ENCODE data around the gene SERPINB2. TPM values are rescaled to one million over a fixed set of nuclear protein-coding genes. Genes with fewer than 3 reads are reported as not detected.

SERPINB2 gene
- total and polyA plus RNA-seq, 2 of the 13 experiments (the other 11 are each of a cell fraction or from before 2014, with no cell fraction given): 0.07 to 0.11 TPM

DNA sequence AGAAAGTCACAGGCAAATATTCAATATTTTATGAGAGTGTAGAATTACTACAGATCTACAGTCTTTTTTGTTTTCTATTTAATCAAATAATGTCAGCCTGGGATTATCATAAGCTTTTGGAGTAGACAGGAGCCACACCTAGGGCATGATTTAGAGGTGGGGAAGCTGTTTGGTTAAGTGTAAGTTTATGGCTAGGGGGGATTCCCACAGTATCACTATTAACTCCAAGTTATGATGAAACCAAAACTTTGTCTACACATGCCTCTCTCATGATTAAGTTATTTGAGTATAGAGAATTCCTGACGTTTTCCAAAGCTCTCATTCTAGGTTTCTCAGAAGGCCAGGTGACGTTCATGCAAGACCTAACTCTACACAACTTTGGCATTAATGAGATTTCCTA lies 22.4 kb downstream of the SERPINB2 start (continued):
- TF ChIP-seq, protein P1, sequence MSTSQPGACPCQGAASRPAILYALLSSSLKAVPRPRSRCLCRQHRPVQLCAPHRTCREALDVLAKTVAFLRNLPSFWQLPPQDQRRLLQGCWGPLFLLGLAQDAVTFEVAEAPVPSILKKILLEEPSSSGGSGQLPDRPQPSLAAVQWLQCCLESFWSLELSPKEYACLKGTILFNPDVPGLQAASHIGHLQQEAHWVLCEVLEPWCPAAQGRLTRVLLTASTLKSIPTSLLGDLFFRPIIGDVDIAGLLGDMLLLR (CRISPR knock-in tag; IDR thresholded peaks at IDR 0.05): no peak
- no peak for TF ChIP-seq ZNF558 (CRISPR knock-in tag; IDR thresholded peaks at IDR 0.05; ENCODE audit: borderline replicate concordance)
- TF ChIP-seq ZNF460 (CRISPR knock-in tag; IDR thresholded peaks at IDR 0.05; ENCODE audit: borderline replicate concordance): no peak
- no peak for TF ChIP-seq ARNTL (CRISPR knock-in tag; IDR thresholded peaks at IDR 0.05)

DNA sequence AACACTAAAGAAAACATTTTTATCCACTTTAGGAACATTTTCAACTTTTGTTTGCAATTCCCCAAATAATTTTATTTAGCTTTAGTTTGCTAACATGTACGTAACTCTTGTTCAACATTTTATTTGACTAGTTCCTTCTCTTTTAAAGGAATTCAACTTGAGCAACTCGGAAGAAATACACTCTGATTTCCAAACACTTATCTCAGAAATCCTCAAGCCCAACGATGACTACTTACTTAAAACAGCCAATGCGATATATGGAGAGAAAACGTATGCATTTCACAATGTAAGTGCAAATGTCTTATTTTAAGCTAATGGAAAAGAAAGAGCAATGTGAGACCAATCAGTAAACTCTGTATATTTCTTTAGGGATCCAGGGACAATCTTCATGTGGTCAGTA lies 30.3 kb downstream of the SERPINB2 start:
- TF ChIP-seq ZNF782 (CRISPR knock-in tag; IDR thresholded peaks at IDR 0.05; ENCODE audit: borderline replicate concordance) (no peak), RCOR2 (CRISPR knock-in tag; IDR thresholded peaks at IDR 0.05) (no peak), MED8 (CRISPR knock-in tag; IDR thresholded peaks at IDR 0.05; ENCODE audit: insufficient replicate concordance) (no peak), BRD4 (CRISPR knock-in tag; IDR thresholded peaks at IDR 0.05) (no peak), ZNF567 (CRISPR knock-in tag; IDR thresholded peaks at IDR 0.05; ENCODE audit: borderline replicate concordance) (no peak), ZNF720 (CRISPR knock-in tag; IDR thresholded peaks at IDR 0.05) (no peak), CHD2 (IDR thresholded peaks at IDR 0.05; ENCODE audit: low read depth, low read length) (no peak), KDM4B (CRISPR knock-in tag; IDR thresholded peaks at IDR 0.05) (no peak), BRCA1 (CRISPR knock-in tag; IDR thresholded peaks at IDR 0.05) (no peak), IRF2 (CRISPR knock-in tag; IDR thresholded peaks at IDR 0.05) (no peak)
- no TSS peak for BruUV-seq (replicated peaks)
- in situ Hi-C loops (cut with HindIII; ENCODE audit: extremely low pct_ligation_motif_present, low pct_unique_long_range_greater_than_20kb): no loop called here
- H3K27me3 ChIP-seq (ENCODE audit: control insufficient read depth in 1 of 2, insufficient read depth in 2 of 2, low read length in 2 of 2): no peaks in the 10 kb centered on the region; a peak in 1 of 5 replicates
- WGBS (ENCODE audit: low lambda C conversion rate): 9% methylated on average over 5 of the region's 5 CpGs
- ATAC-seq: no peak
- H3K4me3 ChIP-seq (replicated peaks in 1 of 3; ENCODE audit: insufficient read depth in 1 of 3, low read depth in 2 of 3, low read length in 3 of 3): no peak overlapping the region
- ChIA-PET POLR2A (no interaction called here), CTCF (ENCODE audit: low intra/inter-chr PET ratio, low total read pairs) (no interaction called here)
- no peak overlapping the region for H2AFZ ChIP-seq (ENCODE audit: low read length)
- H3K9me3 ChIP-seq (ENCODE audit: low read length): no peaks in the 10 kb centered on the region
- no peaks in the 10 kb centered on the region for H3K79me2 ChIP-seq (ENCODE audit: insufficient read depth, low read length)
- H3K4me2 ChIP-seq (ENCODE audit: low read depth, low read length): no peak overlapping the region
- intact Hi-C loops (cut with micrococcal nuclease; ENCODE audit: unreplicated experiment): no loop called here
- no peak overlapping the region for H3K27ac ChIP-seq (ENCODE audit: extremely low read length, insufficient read depth, low read length)
- no peak overlapping the region for H3K9ac ChIP-seq (ENCODE audit: insufficient read depth, low read depth, low read length)
- FAIRE-seq: no peak
- H4K20me1 ChIP-seq (ENCODE audit: insufficient read depth, low read length): no peaks in the 10 kb centered on the region
- DNase-seq (ENCODE audit: low spot score): no peak
- no peaks in the 10 kb centered on the region for H3K36me3 ChIP-seq (replicated peaks in 1 of 2; ENCODE audit: control insufficient read depth in 1 of 2, insufficient read depth in 2 of 2, low read length in 2 of 2)
- H3K4me1 ChIP-seq (ENCODE audit: insufficient read depth, low read length): no peaks in the 10 kb centered on the region
